VCaP (cell line): ENCODE results near the gene MAP3K6.

ENCODE experiments used
- H3K27ac ChIP-seq: fragments of 450-650 bp; 2 replicates; pipeline ENCODE4 v1.5.1; 2017
- TF ChIP-seq, protein P1 (sequence below): fragments of 450-650 bp; conservative IDR thresholded peaks from 2 replicates; pipeline ENCODE4 v1.5.1; 2017; ENCODE audit warnings: mild to moderate bottlenecking, moderate library complexity

The MAP3K6 gene

GRCh38 chr1:27356619-27357280 lies 10.0 kb downstream of the MAP3K6 start:
- TF ChIP-seq, protein P1, sequence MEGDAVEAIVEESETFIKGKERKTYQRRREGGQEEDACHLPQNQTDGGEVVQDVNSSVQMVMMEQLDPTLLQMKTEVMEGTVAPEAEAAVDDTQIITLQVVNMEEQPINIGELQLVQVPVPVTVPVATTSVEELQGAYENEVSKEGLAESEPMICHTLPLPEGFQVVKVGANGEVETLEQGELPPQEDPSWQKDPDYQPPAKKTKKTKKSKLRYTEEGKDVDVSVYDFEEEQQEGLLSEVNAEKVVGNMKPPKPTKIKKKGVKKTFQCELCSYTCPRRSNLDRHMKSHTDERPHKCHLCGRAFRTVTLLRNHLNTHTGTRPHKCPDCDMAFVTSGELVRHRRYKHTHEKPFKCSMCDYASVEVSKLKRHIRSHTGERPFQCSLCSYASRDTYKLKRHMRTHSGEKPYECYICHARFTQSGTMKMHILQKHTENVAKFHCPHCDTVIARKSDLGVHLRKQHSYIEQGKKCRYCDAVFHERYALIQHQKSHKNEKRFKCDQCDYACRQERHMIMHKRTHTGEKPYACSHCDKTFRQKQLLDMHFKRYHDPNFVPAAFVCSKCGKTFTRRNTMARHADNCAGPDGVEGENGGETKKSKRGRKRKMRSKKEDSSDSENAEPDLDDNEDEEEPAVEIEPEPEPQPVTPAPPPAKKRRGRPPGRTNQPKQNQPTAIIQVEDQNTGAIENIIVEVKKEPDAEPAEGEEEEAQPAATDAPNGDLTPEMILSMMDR: no peak
- no peak overlapping the region for H3K27ac ChIP-seq

- no peak overlapping the region for H3K27ac ChIP-seq
- TF ChIP-seq, protein P1: no peak
Observed at GRCh38 chr1:27356277-27356618, 10.5 kb downstream of the MAP3K6 start.

GRCh38 chr1:27355683-27356082 lies 11.1 kb downstream of the MAP3K6 start:
- TF ChIP-seq, protein P1: no peak
- H3K27ac ChIP-seq: no peak overlapping the region

- TF ChIP-seq, protein P1: no peak
- no peak overlapping the region for H3K27ac ChIP-seq
Observed at GRCh38 chr1:27353629-27354028, 13.1 kb downstream of the MAP3K6 start.

DNA sequence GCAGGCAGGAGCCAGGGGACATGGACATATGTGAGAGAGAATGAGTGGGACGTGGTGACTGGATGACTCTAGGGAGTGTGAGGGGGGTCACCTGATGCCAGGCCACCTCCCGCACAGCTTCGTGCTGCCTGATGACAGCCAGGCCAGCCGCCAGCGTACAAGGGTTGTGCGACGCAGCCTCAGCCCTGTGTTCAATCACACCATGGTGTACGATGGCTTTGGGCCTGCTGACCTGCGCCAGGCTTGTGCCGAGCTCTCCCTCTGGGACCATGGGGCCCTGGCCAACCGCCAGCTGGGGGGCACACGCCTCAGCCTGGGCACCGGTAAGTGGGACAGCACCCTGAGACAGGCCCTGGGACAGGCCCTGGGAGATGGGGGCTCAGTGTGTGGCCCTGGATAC lies 13.6 kb downstream of the MAP3K6 start:
- no peak overlapping the region for H3K27ac ChIP-seq
- TF ChIP-seq, protein P1: no peak

DNA sequence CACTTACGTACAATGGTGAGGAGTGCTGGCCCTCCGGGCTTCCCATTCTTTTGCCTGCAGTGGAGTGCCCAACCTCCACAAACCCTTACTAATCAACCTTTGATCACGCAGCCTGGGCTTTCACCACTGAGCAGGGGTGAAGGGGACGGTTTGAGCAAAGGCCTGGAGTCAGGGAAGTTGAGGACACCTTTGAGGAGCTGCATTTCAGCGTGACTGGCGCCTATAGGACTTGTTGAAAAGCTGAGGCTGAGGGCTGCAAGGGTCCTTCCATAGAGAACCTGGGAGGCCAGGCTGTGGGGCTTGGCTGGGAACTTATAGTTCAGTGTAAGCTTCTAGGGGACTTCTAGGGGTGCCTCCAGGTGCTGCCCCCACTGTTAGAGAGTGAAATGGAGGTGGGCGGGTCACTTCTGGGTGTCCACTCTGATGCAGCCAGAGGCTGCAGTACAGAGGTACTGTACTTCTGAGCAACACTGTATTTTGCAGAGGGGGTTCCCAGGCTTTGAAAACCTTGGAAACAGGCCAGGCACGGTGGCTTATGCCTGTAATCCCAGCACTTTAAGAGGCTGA lies 15.1 kb downstream of the MAP3K6 start:
- TF ChIP-seq, protein P1: no peak
- H3K27ac ChIP-seq: no peak overlapping the region

DNA sequence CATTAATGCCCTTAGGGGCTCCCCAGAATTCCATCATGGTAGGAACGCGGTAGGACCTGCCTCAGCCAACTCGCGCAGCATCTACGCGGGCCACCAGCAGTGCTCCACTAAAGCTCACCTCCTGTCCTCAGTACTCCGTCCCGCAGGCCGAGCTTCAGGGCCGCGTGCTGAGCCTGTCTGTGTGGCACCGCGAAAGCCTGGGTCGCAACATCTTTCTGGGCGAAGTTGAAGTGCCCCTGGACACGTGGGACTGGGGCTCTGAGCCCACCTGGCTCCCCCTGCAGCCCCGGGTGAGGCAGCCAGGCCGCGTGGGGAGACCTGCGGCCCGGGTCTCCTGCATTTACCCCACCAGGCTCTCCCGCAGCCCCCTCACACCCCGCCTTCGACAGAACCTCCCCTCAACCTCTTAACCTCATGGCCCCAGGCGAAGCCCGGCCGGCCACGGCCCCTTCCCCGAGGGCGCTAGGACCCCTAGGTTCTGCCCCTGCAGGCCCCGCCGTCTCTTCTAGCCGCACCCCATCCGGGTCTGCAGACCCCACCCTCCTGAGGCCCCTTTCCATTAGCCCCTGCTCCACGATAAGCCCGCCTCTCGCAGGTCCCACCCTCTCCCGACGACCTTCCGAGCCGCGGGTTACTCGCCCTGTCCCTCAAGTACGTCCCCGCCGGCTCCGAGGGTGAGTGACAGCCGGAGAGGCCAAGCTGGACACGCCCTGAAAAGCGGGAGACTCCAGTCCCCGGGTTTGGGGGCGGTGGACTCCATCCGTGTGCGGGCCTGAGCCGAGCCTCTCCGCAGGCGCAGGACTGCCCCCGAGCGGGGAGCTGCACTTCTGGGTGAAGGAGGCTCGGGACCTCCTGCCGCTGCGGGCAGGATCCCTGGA lies 15.9 kb downstream of the MAP3K6 start:
- H3K27ac ChIP-seq: peak overlapping the region; percentile 91; the same call in 1 of the 2 replicates
- TF ChIP-seq, protein P1: no peak
